Activated naive CD8-positive, alpha-beta T cell treated with anti-CD3 and anti-CD28 coated beads, Interleukin-2, amount 10 ng/mL, durations not matched to agents 7 days and 5 days (primary cell): Measurements from ENCODE around the gene TRIP11. TPM values are rescaled to one million over a fixed set of nuclear protein-coding genes. Genes with fewer than 3 reads are reported as not detected.

Experiments
- ATAC-seq: fragments of 150-1000 bp; cut with Tn5 transposase; one replicate; pipeline ENCODE4 v1.10.0; 2021; ENCODE audit warnings: low read depth, moderate library complexity
- POLR2A ChIA-PET: fragments of 350-600 bp; sonication (Branson Sonifier 250); formaldehyde crosslinking; loops from one replicate; lab custom pipeline; 2021; ENCODE audit warnings: antibody characterized with exemption; lab: Charles Lee
- DNase-seq: peaks from one replicate; pipeline ENCODE4 v3.0.0; 2021
- H3K27ac Mint-ChIP-seq: one replicate; pipeline ENCODE4 v1.8.0; 2022; ENCODE audit warnings: mild to moderate bottlenecking, mixed read lengths
- H3K27me3 Mint-ChIP-seq: one replicate; pipeline ENCODE4 v1.8.0; 2022; ENCODE audit warnings: mild to moderate bottlenecking, moderate library complexity, mixed read lengths
- H3K36me3 Mint-ChIP-seq: one replicate; pipeline ENCODE4 v1.8.0; 2021; ENCODE audit warnings: mild to moderate bottlenecking, mixed read lengths
- H3K4me1 Mint-ChIP-seq: one replicate; pipeline ENCODE4 v1.8.0; 2021; ENCODE audit warnings: mixed read lengths
- H3K4me3 Mint-ChIP-seq: one replicate; pipeline ENCODE4 v1.8.0; 2022; ENCODE audit warnings: mild to moderate bottlenecking, moderate library complexity, mixed read lengths
- H3K9me3 Mint-ChIP-seq: one replicate; pipeline ENCODE4 v1.8.0; 2021; ENCODE audit warnings: mixed read lengths
- total RNA-seq, 2 experiments: library from RNA; stranded (reverse); gene quantifications; one replicate each; pipeline ENCODE4 v1.2.3, GENCODE V29; 2021

The TRIP11 gene
- total RNA-seq, 2 experiments from 2014 or later: 47.9 to 49.7 TPM

DNA sequence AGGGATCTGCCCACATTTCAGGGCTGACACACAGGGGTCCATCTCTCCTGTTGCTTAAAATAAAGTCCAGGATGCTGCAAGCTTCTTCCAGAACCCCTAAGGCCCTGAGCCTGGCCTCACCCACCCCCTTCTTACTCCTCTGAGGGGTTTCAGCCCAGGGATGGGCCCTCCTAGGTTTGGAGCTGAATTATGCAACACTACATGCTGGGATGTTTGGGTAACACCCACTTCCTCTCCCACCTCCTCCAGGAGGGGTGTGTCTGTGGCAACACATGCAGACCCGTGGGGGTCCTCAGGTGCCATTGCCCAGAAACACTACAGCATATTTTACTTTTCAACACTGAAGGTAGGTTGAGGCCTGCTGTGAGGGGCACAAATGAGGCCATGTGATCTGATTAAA, 97.7 kb downstream of the TRIP11 start:
- no peak overlapping the region for H3K4me3 Mint-ChIP-seq

DNA sequence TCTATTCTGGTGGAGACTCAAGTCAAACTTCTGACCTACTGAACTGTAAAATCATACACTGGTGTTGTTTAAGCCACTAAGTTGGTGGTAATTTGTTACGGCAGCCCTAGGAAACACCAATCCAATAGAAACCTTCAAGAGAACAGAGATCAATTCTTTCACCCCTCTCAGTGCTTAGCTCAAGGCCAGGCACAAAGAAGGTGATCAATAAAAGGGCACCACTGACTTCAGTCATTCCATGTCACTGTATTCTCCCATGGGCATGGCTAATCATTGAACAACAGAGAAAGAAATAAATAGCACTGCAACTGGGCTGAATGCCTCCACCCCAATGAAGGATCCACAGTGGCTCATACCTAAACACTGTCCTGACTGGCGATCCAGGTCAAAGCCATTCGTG, 99.7 kb downstream of the TRIP11 start:
- POLR2A ChIA-PET: no interaction called here
- H3K4me3 Mint-ChIP-seq: no peak overlapping the region
- no peak for ATAC-seq
- no peak for DNase-seq
- H3K27ac Mint-ChIP-seq: no peak overlapping the region
- H3K4me1 Mint-ChIP-seq: peaks cover 16% of the 10 kb centered on the region
- H3K27me3 Mint-ChIP-seq: peaks cover 12% of the 10 kb centered on the region
- no peaks in the 10 kb centered on the region for H3K36me3 Mint-ChIP-seq
- no peaks in the 10 kb centered on the region for H3K9me3 Mint-ChIP-seq

More for the DNA sequence above, 97.7 kb downstream of the TRIP11 start:
- Mint-ChIP-seq H3K4me1 (peaks cover 21% of the 10 kb centered on the region), H3K27ac (no peak overlapping the region), H3K9me3 (no peaks in the 10 kb centered on the region), H3K27me3 (peaks cover 26% of the 10 kb centered on the region), H3K36me3 (no peaks in the 10 kb centered on the region)
- ATAC-seq: no peak
- DNase-seq: no peak
- POLR2A ChIA-PET: no interaction called here

DNA sequence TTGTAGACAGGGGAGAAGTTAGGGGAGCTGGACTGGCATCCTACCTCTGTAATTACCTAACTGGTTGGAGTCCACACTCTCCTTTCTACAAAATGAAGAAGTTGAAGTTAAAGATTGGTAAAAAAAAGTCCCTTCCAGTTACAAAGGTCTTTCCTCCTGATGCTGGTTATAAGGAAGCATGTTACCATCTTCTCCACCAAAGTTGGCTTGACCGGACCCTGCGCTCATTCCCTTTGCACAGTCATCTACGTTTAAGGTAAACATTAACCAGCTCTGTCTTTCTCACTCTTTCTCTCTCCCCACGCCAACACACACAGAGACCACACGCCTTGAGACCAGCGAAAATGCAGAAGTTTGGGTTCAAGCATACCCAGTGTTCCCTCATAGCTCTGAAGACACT, 104.3 kb downstream of the TRIP11 start:
- no peaks in the 10 kb centered on the region for H3K4me1 Mint-ChIP-seq
- DNase-seq: no peak
- no peaks in the 10 kb centered on the region for H3K36me3 Mint-ChIP-seq
- H3K4me3 Mint-ChIP-seq: no peak overlapping the region
- no peaks in the 10 kb centered on the region for H3K9me3 Mint-ChIP-seq
- peaks cover 8% of the 10 kb centered on the region for H3K27me3 Mint-ChIP-seq
- ATAC-seq: no peak
- POLR2A ChIA-PET: no interaction called here
- no peak overlapping the region for H3K27ac Mint-ChIP-seq

DNA sequence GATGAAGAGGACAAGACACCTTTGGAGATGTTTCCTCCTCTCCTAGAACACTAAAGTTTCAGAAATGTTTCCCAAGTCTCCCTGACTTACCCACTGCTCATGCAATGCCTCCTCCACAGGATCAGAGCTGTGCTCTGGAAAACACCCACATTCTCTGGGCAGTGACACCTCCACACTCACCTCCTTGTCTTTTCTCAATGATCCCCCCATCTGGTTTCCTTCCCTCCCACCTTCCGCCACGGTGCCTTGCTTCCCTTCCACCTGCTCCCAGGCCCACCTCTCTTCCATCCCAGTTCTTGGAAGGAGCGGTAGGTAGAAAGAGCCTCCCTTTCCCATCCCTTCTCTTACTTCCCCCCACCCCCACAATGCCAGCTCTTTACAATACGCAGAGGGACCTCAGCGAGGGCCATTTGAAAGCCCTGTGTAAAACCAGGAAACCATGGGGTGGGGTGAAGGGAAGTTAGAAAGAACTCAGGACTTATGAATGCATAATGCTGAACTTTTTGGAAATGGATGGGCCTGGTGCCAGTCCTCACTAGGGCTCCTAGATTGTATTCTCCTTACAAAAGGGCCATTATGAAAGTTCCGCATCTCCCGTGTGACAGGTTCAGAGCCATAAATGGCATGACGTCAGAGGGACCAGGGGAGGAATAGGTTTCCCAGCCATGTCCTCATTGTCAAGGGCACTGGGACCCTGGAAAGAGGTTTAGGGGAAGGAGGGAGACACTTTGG, 105.1 kb downstream of the TRIP11 start:
- POLR2A ChIA-PET: no interaction called here
- Mint-ChIP-seq H3K27ac (no peak overlapping the region), H3K4me1 (no peaks in the 10 kb centered on the region)

DNA sequence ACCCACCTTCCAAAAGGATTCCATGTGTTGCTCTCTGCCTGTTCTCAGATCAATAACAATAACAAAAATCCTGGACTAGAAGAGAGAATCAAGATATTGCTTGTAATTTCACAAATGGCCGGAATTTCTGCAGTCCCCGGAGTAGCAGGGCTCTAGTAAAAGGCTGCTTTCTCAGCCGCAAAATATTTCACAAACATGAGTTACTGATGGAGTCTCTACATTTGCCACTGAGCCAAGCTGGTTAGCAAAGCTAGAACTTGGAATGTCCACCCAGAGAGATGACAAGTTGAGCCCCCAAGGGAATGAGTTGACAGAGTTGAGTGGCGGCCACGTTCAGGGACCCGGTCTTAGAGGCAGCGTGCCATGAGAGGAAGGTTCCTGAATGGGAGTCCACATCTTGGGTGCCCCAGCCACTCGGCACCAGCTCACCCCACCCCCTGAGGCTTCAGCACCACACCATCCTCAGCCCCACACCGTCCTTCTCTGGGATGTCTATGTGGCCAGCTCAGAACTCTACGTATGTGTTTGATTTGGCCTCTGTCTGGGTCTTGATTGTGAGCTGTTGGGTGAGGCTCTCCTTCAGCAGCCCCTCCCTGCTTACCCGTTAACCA, 108.3 kb downstream of the TRIP11 start:
- no peaks in the 10 kb centered on the region for H3K4me1 Mint-ChIP-seq
- H3K4me3 Mint-ChIP-seq: no peak overlapping the region

More for the DNA sequence above, 105.1 kb downstream of the TRIP11 start:
- no peak overlapping the region for H3K4me3 Mint-ChIP-seq
- no peak for DNase-seq
- no peak for ATAC-seq
- peaks cover 8% of the 10 kb centered on the region for H3K27me3 Mint-ChIP-seq
- no peaks in the 10 kb centered on the region for H3K9me3 Mint-ChIP-seq
- H3K36me3 Mint-ChIP-seq: no peaks in the 10 kb centered on the region

DNA sequence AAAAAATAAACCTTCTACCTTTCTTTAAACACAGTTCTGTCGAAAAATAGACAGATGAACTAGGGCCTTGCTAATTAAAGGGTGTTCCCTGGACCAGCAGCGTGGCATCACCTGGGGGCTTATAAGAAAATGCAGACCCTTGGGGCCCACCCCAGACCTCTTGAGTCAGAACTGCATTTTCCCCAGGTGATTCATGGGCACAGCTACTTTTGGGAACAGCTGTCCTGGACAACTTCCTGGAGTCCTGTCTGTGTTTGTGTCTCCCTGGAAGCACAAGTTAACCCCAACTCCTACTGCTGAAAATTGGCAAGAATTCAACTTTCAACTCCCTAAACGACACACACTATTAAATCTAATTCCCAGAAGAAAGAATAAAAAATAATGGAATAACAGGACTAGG, 110.2 kb downstream of the TRIP11 start:
- Mint-ChIP-seq H3K9me3 (no peaks in the 10 kb centered on the region), H3K4me1 (no peaks in the 10 kb centered on the region), H3K27ac (no peak overlapping the region), H3K4me3 (no peak overlapping the region), H3K36me3 (no peaks in the 10 kb centered on the region), H3K27me3 (peaks cover 9% of the 10 kb centered on the region)
- ATAC-seq (no peak), DNase-seq (no peak)
- POLR2A ChIA-PET: no interaction called here

More for the DNA sequence above, 108.3 kb downstream of the TRIP11 start:
- Mint-ChIP-seq H3K9me3 (no peaks in the 10 kb centered on the region), H3K36me3 (no peaks in the 10 kb centered on the region), H3K27me3 (peaks cover 11% of the 10 kb centered on the region), H3K27ac (no peak overlapping the region)
- DNase-seq (no peak), ATAC-seq (no peak)
- POLR2A ChIA-PET: no interaction called here

DNA sequence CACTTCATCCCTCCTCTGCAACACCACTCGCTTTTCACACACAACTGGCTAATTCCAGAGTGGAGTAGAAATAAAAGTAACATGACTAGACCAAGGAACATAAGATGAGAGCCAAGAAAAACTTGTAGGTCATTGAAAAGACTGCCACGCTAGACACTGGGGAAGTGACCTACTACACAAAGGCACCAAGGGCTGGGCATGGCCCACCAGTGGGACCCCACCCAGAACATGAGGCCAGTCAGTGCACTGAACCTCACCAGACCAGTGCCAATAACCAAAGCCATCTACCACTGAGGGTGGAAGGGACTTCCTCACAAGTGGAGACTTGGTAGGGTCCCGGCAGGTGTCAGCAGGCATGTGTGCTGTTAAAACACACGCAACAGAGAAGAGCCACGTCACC, 112.1 kb downstream of the TRIP11 start:
- Mint-ChIP-seq H3K27ac (no peak overlapping the region), H3K36me3 (no peaks in the 10 kb centered on the region), H3K27me3 (peaks cover 5% of the 10 kb centered on the region), H3K4me3 (no peak overlapping the region), H3K9me3 (no peaks in the 10 kb centered on the region), H3K4me1 (no peaks in the 10 kb centered on the region)
- POLR2A ChIA-PET: no interaction called here
- ATAC-seq (no peak), DNase-seq (no peak)

DNA sequence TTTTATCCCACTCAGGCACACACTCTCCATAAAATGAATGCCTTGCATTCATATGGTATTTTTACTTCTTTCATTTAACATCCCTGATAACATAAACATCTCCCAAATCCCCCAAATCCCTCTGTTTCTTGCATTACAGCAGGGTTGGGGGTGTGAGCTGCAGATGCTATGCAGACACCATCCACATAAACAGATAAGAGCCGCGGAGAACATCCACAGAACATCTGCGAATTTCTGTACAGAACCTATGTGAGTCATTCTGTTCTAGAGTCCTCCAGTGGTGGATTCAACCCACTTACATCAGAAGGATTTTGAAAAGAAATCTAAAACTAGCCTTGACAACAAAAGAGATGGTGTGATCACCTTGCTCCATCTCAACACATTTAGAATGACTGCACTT, 112.7 kb downstream of the TRIP11 start:
- POLR2A ChIA-PET: no interaction called here
- Mint-ChIP-seq H3K27me3 (peaks cover 2% of the 10 kb centered on the region), H3K36me3 (no peaks in the 10 kb centered on the region), H3K4me3 (no peak overlapping the region), H3K4me1 (no peaks in the 10 kb centered on the region), H3K27ac (no peak overlapping the region), H3K9me3 (no peaks in the 10 kb centered on the region)
- ATAC-seq: no peak
- no peak for DNase-seq

DNA sequence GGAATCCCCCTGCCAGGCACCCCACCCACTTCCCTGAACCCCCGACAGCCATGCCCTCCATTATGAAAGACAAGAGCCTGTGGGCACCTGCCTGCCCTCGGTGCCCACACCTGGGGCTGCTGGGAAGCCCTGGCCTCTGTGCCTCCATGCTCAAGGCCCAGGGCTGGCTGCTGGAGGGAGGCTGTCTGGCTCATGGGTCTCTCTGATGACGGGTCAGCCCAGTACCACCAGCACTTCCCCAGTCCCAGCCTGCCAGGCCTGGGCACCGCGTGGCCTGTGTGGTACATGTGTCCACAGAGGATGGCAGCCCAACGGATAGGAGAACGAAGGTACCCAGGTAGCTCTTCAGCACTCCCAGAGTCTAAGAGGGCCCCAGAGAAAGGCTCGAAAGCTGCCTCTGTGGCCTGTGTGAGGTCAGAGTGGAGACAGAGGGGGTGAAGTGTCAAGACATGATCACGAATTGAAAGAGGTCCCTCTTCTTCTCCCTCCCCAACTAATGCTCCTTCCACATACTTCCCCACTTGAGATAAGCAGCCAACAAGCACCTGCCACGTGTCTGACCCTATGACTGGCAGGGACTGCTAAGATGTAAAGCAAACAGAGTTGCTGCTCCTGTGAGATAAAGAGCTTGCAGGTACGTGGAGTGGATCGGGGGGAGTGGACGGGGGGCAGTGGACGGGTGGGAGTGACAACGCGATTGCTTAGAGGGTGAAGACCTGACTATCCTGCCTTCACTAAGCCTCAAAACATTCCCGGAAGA, 113.5 kb downstream of the TRIP11 start:
- Mint-ChIP-seq H3K4me3 (no peak overlapping the region), H3K9me3 (no peaks in the 10 kb centered on the region), H3K27ac (no peak overlapping the region), H3K4me1 (no peaks in the 10 kb centered on the region), H3K36me3 (no peaks in the 10 kb centered on the region), H3K27me3 (peaks cover 2% of the 10 kb centered on the region)
- POLR2A ChIA-PET: no interaction called here
- ATAC-seq (no peak), DNase-seq (no peak)

DNA sequence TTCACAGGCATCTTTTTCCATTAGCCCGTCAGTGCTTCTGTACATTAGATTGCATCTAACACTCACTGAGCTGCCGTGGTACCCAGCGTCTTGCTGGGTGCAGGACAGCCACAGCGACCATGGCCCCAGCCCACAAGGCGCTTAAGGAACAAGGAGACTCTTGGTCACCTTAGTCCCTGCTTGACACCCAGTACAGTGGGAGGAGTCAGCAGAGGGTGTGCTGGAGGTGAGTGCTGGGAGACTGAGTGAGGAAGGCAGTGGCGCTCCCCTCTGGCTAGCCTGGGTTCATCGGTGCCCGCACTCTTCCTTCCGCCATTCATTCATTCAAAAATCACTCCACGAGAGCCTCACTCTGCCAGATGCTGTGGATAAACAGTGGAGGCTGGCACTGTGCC, 114.1 kb downstream of the TRIP11 start:
- DNase-seq (no peak), ATAC-seq (no peak)
- Mint-ChIP-seq H3K27me3 (peaks cover 2% of the 10 kb centered on the region), H3K9me3 (no peaks in the 10 kb centered on the region), H3K4me1 (no peaks in the 10 kb centered on the region), H3K36me3 (no peaks in the 10 kb centered on the region), H3K4me3 (no peak overlapping the region), H3K27ac (no peak overlapping the region)
- POLR2A ChIA-PET: no interaction called here

DNA sequence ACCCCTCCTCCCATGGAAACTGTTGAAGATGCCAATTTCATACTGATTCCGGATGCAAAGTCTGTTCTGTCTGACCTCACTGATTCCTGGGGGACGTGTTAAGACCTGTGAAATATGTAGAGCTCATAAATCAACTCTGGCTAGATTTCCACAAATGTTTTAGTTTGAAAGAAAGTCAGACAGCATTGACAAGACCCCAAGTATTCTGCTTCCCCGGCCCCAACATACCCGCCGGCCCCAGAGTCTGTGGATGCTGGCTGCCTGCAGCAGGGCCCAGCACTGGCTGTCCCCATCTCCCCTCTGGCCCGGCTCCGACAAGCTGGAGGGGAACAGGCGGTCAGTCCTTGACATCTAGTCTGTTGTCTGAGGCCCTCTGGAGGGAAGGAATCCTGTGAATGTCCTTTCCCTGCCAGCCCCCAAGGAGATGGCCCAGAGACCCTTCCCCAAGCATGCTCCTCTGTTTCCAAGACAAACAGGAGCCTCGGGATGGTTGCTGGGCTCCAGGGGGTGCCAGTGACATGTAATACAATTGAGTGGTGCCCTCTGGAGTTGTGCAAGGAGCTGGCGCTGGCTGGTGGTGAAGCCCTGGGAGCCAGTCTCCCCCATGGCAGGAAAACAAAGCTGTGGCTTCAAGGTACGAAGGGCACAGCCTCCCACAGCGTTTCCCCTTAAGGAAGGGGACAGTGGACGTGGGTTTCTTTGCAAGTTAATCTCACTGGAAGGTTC, 114.7 kb downstream of the TRIP11 start:
- Mint-ChIP-seq H3K4me1 (no peaks in the 10 kb centered on the region), H3K36me3 (no peaks in the 10 kb centered on the region), H3K27me3 (peaks cover 4% of the 10 kb centered on the region), H3K9me3 (no peaks in the 10 kb centered on the region), H3K4me3 (no peak overlapping the region), H3K27ac (no peak overlapping the region)
- no peak for DNase-seq
- ATAC-seq: no peak
- POLR2A ChIA-PET: no interaction called here

DNA sequence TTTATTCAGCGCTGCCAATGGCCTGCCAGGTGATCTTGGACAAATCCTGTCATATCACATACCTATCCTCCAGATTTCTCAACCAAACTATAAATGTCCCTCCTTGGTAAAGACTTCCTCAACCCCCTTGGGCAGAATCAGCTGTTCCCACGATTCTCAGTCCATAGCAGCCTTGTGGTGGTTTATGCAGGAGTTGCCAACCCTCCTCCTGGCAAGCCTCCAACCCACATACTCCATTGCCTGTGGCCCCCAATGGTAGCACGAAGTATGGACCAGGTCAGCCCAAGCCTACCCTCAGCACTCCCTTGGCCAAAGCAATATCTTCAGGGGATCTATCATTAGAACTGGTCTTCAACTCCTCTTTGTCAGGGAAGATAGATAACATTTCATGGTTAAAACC, 119.3 kb downstream of the TRIP11 start:
- POLR2A ChIA-PET: no interaction called here

DNA sequence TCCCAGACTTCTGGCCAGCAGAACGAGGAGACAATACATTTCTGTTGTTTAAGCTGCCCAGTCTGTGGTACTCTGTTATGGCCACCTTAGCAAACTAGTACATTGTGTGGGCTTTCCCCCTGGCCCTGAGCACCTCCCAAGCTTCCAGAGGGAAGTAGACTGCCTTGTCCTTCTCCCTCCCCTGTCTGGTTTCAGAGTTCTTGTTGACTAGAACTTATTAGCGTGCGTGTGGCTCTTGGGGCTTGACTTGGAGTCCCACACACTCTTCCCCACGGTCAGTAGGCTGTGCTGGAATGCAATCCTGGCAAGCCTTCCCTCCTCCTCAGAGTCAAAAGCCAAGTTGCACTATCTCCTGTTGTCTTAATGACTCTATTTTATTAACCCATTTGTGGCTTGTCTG, 120.0 kb downstream of the TRIP11 start:
- DNase-seq (no peak), ATAC-seq (no peak)
- Mint-ChIP-seq H3K36me3 (peaks cover 2% of the 10 kb centered on the region), H3K9me3 (peaks cover 2% of the 10 kb centered on the region), H3K27me3 (peaks cover 10% of the 10 kb centered on the region), H3K4me3 (no peak overlapping the region), H3K4me1 (no peaks in the 10 kb centered on the region), H3K27ac (no peak overlapping the region)
- POLR2A ChIA-PET: no interaction called here

More for the DNA sequence above, 119.3 kb downstream of the TRIP11 start:
- ATAC-seq: no peak
- DNase-seq: no peak
- H3K36me3 Mint-ChIP-seq: peaks cover 2% of the 10 kb centered on the region
- peaks cover 2% of the 10 kb centered on the region for H3K9me3 Mint-ChIP-seq
- H3K4me1 Mint-ChIP-seq: no peaks in the 10 kb centered on the region
- H3K4me3 Mint-ChIP-seq: no peak overlapping the region
- H3K27ac Mint-ChIP-seq: no peak overlapping the region
- H3K27me3 Mint-ChIP-seq: peaks cover 10% of the 10 kb centered on the region
